Measurements from ENCODE around the gene NCOA3.

GRCh38 chr20:47652301-47652700 lies 150.6 kb downstream of the NCOA3 start:
- no peak for TF ChIP-seq CTCF (IDR thresholded peaks at IDR 0.05)
- no peak for TF ChIP-seq POLR2A (IDR thresholded peaks at IDR 0.05)
- no peak for TF ChIP-seq EP300 (IDR thresholded peaks at IDR 0.05)
- no peak for TF ChIP-seq POLR2AphosphoS5 (IDR thresholded peaks at IDR 0.05)
